Esophagus muscularis mucosa (tissue), 4 donors: ENCODE data around the gene CNPY4. TPM values are rescaled to one million over a fixed set of nuclear protein-coding genes. Genes with fewer than 3 reads are reported as not detected.

ENCODE experiments used
- DNase-seq: peaks from one replicate; pipeline ENCODE4 v3.0.0-alpha.2; 2017; ENCODE audit errors: extremely low spot score
- H3K27ac ChIP-seq, 4 donors: fragments of 200-600 bp; sonication (generic); replicated peaks in 1 of 4; 1 replicate in 3 of 4; 2 replicates in 1 of 4; pipeline ENCODE4 v1.5.1; 2016 to 2019; ENCODE audit warnings: mild to moderate bottlenecking in 1 of 4
- H3K27me3 ChIP-seq, 4 donors: fragments of 200-600 bp; sonication (generic); one replicate each; pipeline versions ENCODE4 v1.5.1 to v1.6.0; 2016 to 2019
- H3K36me3 ChIP-seq, 4 donors: fragments of 200-600 bp; sonication (generic); one replicate each; pipeline ENCODE4 v1.5.1; 2016 to 2019
- H3K4me1 ChIP-seq, 4 donors: fragments of 200-600 bp; sonication (generic); one replicate each; pipeline ENCODE4 v1.5.1; 2016 to 2019
- H3K4me3 ChIP-seq, 4 donors: fragments of 200-600 bp; sonication (generic); 1 replicate in 2 of 4; 2 replicates in 2 of 4; pipeline ENCODE4 v1.5.1; 2016 to 2019; ENCODE audit warnings: mild to moderate bottlenecking in 4 of 4, moderate library complexity in 1 of 4
- H3K9me3 ChIP-seq, 4 donors: fragments of 200-600 bp; sonication (generic); 1 replicate in 3 of 4; 2 replicates in 1 of 4; pipeline ENCODE4 v1.5.1; 2016 to 2019
- EP300 ChIP-seq: sonication (generic); formaldehyde crosslinking; IDR thresholded peaks from one replicate; pipeline ENCODE4 v1.6.1; 2017; ENCODE audit warnings: antibody characterized with exemption
- POLR2A ChIP-seq: fragments of 450-650 bp; IDR thresholded peaks from one replicate; pipeline ENCODE4 v1.6.1; 2017; ENCODE audit warnings: antibody characterized with exemption, moderate library complexity, mild to moderate bottlenecking, low read depth
- POLR2AphosphoS5 ChIP-seq, 2 donors: sonication (generic); formaldehyde crosslinking; IDR thresholded peaks; one replicate each; pipeline ENCODE4 v1.6.1; 2017; ENCODE audit warnings: antibody characterized with exemption in 2 of 2
- WGBS: methylation state at CpG from one replicate; pipeline ENCODE4 v1.1.5; 2018; 5-methylcytosine and 5-hydroxymethylcytosine counted together
- intact Hi-C: fragments of 100-400 bp; cut with DNase I; formaldehyde crosslinking; loops from one replicate; pipeline ENCODE4 v1.15.1; 2023
- total RNA-seq, 4 donors: library from RNA; depleted of rRNA; stranded (reverse); fragments of >200 nt; gene quantifications; one replicate each; pipeline versions ENCODE4 v1.1.0 to v1.2.1, GENCODE V29; 2016
- TF ChIP-seq, protein P1 (sequence below), 3 experiments: fragments of 200-600 bp in 2 of 3; fragments of 450-650 bp in 1 of 3; sonication (generic) in 2 of 3; IDR thresholded peaks; one replicate each; pipeline ENCODE4 v1.5.1; 2017 to 2019; ENCODE audit warnings: antibody characterized with exemption in 3 of 3, mild to moderate bottlenecking in 2 of 3, moderate library complexity in 1 of 3

CNPY4 gene
- total RNA-seq, 4 donors from 2014 or later, result 8.3 to 16.2 (median 13.3) TPM

DNA sequence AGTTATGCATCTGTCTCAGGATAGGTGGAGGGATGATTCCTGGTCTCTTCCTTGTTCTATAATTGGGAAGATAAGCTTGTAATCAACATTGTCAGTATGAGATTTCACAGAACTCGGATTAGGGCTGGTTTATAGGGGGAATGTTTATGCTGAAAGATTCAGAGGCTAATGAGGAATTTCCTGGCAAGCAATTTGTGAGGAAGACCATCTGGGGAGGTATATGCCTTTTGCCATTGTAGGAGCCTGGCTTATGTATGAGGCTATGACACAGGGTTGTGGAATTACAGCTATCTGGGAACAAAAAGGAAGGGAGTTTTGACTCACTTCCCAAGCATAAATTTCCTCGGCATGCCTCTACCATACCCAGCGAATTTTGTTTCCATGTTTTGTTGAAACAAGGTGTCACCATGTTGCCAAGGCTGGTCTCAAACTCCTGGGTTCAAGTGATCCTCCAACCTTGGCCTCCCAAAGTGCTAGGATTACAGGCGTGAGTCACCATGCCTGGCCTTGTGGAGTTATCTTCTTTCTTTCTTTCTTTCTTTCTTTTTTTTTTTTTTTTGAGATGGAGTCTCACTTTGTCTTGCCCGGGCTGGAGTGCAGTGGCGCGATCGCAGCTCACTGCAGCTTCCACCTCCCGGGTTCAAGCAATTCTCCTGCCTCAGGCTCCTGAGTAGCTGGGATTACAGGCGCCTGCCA, 32.2 kb upstream of the CNPY4 start:
- H3K4me1 ChIP-seq, result peaks cover 26 to 45% (median 37%) of the 10 kb centered on the region in 4 donors
- H3K27me3 ChIP-seq, result peaks cover 0 to 5% (median 0%) of the 10 kb centered on the region in 4 donors
- TF ChIP-seq EP300 (no peak), POLR2AphosphoS5 (IDR thresholded peaks at IDR 0.05) (peak in 1 of 2 donors; percentile 81), POLR2A (no peak)
- TF ChIP-seq, protein P1, sequence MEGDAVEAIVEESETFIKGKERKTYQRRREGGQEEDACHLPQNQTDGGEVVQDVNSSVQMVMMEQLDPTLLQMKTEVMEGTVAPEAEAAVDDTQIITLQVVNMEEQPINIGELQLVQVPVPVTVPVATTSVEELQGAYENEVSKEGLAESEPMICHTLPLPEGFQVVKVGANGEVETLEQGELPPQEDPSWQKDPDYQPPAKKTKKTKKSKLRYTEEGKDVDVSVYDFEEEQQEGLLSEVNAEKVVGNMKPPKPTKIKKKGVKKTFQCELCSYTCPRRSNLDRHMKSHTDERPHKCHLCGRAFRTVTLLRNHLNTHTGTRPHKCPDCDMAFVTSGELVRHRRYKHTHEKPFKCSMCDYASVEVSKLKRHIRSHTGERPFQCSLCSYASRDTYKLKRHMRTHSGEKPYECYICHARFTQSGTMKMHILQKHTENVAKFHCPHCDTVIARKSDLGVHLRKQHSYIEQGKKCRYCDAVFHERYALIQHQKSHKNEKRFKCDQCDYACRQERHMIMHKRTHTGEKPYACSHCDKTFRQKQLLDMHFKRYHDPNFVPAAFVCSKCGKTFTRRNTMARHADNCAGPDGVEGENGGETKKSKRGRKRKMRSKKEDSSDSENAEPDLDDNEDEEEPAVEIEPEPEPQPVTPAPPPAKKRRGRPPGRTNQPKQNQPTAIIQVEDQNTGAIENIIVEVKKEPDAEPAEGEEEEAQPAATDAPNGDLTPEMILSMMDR (IDR thresholded peaks at IDR 0.05), result no peak
- no peak overlapping the region for H3K4me3 ChIP-seq
- H3K27ac ChIP-seq, result peak overlapping the region; percentile 43 to 91 (median 87)
- 52% methylated on average over 10 of the region's 10 CpGs for WGBS
- no peak for DNase-seq
- H3K36me3 ChIP-seq, result peaks cover 17 to 24% (median 21%) of the 10 kb centered on the region in 4 donors
- H3K9me3 ChIP-seq, result no peaks in the 10 kb centered on the region
- intact Hi-C loops, result loop anchor here (10.0 kb wide), 2 partner anchors 92 to 172 kb away; partner anchors contain the start of gene TRIM4

DNA sequence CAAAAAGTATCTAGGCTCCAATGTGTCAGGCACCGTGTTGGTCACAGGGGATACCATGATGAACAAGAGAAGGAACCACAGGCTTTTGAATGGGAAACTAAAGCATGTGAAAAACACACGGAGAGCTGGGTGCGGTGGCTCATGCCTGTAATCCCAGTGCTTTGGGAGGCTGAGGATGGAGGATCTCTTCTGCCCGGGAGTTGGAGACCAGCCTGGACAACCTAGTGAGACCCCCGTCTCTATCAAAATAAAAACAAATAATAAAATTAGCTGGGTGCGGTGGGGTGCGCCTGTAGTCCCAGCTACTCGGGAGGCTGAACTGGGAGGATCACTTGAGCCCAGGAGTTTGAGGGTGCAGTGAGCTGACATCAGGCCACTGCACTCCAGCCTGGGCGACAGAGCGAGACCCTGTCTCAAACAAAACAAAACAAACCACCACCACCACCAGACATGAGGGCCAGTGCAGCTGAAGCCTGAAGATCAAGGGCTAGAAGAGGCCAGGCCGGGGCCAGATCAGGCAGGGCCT, 31.3 kb upstream of the CNPY4 start:
- WGBS, result 76% methylated on average over 11 of the region's 11 CpGs
- intact Hi-C loops, result loop anchor here (10.0 kb wide), 2 partner anchors 93 to 173 kb away; partner anchors contain the start of gene TRIM4
- Histone ChIP-seq H3K36me3 (peaks cover 24 to 33% (median 31%) of the 10 kb centered on the region in 4 donors), H3K27me3 (peaks cover 0 to 5% (median 0%) of the 10 kb centered on the region in 4 donors), H3K27ac (peak overlapping the region; percentile 84 to 91 (median 90)), H3K4me1 (peaks cover 18 to 40% (median 32%) of the 10 kb centered on the region in 4 donors), H3K9me3 (no peaks in the 10 kb centered on the region), H3K4me3 (peak overlapping the region; percentile 71 to 98 (median 90))
- DNase-seq, result no peak
- no peak for TF ChIP-seq POLR2AphosphoS5 (IDR thresholded peaks at IDR 0.05)
- TF ChIP-seq, protein P1 (IDR thresholded peaks at IDR 0.05), result no peak
- no peak for TF ChIP-seq EP300
- no peak for TF ChIP-seq POLR2A

DNA sequence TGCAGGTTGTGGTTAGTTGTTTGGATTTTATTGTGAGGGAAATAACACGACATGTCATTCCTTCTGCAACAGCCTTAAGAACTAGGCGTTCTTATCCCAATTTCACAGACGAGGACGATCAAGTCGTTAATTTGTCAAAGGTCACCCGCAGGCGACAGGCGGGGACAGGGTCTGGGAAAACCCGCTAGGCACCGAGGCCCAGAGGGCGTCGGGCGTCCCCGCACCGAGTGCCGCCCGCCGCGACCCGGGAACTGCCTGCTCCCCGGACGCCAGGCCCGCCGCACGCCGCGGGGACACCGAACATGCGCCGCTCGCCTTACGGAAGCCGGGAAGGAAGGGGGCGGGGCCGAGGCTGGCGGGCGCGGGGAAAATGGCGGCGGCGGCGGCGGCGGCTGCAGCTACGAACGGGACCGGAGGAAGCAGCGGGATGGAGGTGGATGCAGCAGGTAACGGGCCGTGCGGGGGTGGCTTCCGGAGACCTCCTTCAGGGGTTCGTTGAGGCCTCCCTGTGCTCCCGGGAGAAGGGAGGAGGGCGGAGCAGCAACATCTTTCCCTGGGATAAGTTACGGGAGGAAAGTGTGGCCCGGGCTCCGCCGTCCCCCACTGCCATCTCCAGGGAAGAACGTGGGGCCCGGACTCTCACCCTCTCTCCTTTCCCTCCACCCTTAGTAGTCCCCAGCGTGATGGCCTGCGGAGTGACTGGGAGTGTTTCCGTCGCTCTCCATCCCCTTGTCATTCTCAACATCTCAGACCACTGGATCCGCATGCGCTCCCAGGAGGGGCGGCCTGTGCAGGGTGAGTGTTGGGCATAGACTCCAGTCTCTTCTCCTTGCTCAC, 30.6 kb upstream of the CNPY4 start, which contains the start of gene COPS6:
Gene COPS6, plus strand, starts transcription at position 349 of the 837 bp plus-strand sequence. Its CDS starts 22 bp downstream, at position 371.
- TF ChIP-seq, protein P1 (IDR thresholded peaks at IDR 0.05), result peak in 1 of 3 experiments; percentile 36
- no peak for TF ChIP-seq EP300
- peak; percentile 73 for TF ChIP-seq POLR2A
- TF ChIP-seq POLR2AphosphoS5 (IDR thresholded peaks at IDR 0.05), result peak; percentile 92 to 95
- Histone ChIP-seq H3K27ac (peak within 1 kb of the TSS; percentile 84 to 91 (median 90)), H3K4me3 (peak within 1 kb of the TSS; percentile 71 to 98 (median 90)), H3K27me3 (peaks cover 0 to 5% (median 0%) of the 10 kb centered on the region in 4 donors), H3K4me1 (peaks cover 18 to 46% (median 39%) of the 10 kb centered on the region in 4 donors), H3K9me3 (no peaks in the 10 kb centered on the region), H3K36me3 (peaks cover 30 to 40% (median 38%) of the 10 kb centered on the region in 4 donors)
- intact Hi-C loops, result loop anchor here (10.0 kb wide), 2 partner anchors 94 to 174 kb away; partner anchors contain the start of gene TRIM4
- under 1% methylated on average over 17 of the region's 68 CpGs for WGBS
- DNase-seq, result peak; percentile 96

DNA sequence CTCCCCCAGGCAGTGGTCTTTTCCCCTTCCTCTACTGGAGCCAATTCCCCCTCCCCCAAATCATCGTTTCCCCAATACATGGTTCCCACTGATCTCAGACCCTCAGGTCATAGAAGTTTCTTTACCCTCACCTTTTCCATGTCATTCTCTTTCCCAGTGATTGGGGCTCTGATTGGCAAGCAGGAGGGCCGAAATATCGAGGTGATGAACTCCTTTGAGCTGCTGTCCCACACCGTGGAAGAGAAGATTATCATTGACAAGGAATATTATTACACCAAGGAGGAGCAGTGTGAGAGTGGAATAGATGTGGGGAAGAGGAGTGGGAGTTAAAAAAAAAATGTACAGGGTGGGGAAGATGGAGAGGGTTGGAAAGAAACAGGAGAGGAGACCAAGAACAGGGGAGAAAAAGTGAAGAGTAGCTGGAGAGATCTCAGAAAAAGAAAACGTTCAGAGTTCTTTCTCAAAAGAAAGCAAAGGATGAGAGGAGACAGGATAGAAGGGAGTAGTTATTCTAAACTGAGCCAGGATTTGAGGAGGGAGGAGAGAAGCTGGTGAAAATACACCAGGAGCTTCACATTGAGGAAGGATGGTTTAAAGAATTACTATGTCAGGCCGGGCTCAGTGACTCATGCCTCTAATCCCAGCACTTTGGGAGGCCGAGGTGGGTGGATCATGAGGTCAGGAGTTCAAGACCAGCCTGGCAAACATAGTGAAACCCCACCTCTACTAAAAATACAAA, 29.8 kb upstream of the CNPY4 start:
- Histone ChIP-seq H3K27me3 (peaks cover 0 to 5% (median 0%) of the 10 kb centered on the region in 4 donors), H3K4me1 (peaks cover 18 to 50% (median 41%) of the 10 kb centered on the region in 4 donors), H3K4me3 (peak overlapping the region; percentile 71 to 98 (median 90)), H3K36me3 (peaks cover 34 to 48% (median 46%) of the 10 kb centered on the region in 4 donors), H3K9me3 (no peaks in the 10 kb centered on the region), H3K27ac (peak overlapping the region; percentile 84 to 91 (median 90))
- 35% methylated on average over 7 of the region's 7 CpGs for WGBS
- no peak for DNase-seq
- intact Hi-C loops, result loop anchor here (10.0 kb wide), 2 partner anchors 95 to 175 kb away; partner anchors contain the start of gene TRIM4
- TF ChIP-seq EP300 (no peak), POLR2A (no peak), POLR2AphosphoS5 (IDR thresholded peaks at IDR 0.05) (no peak)
- TF ChIP-seq, protein P1 (IDR thresholded peaks at IDR 0.05), result no peak
